Hematopoietic multipotent progenitor cell treated with erythropoietin and hydrocortisone succinate and interleukin-3 and kit ligand, for 17 days (in vitro differentiated cells): ENCODE data around the gene FMN1.

ENCODE experiments used
- DNase-seq: peaks from one replicate; pipeline ENCODE4 v3.0.0-alpha.2; 2015; ENCODE audit warnings: low spot score

Gene FMN1

GRCh38 chr15:33154351-33155166, 40.0 kb downstream of the FMN1 start:
- DNase-seq, result no peak

GRCh38 chr15:33153548-33153947, 41.0 kb downstream of the FMN1 start:
- no peak for DNase-seq

- no peak for DNase-seq
Measured at GRCh38 chr15:33152502-33153109, 41.9 kb downstream of the FMN1 start.

GRCh38 chr15:33150971-33151370, 43.5 kb downstream of the FMN1 start:
- no peak for DNase-seq

GRCh38 chr15:33150431-33150941, 44.0 kb downstream of the FMN1 start:
- DNase-seq, result no peak

GRCh38 chr15:33149919-33150318, 44.6 kb downstream of the FMN1 start:
- no peak for DNase-seq

GRCh38 chr15:33148129-33148751, 46.3 kb downstream of the FMN1 start:
- no peak for DNase-seq

- DNase-seq, result no peak
Measured at GRCh38 chr15:33146051-33146450, 48.5 kb downstream of the FMN1 start.

GRCh38 chr15:33145447-33145846, 49.1 kb downstream of the FMN1 start:
- DNase-seq, result no peak

- DNase-seq, result no peak
Measured at GRCh38 chr15:33142708-33143107, 51.8 kb downstream of the FMN1 start.

GRCh38 chr15:33138000-33138399, 56.5 kb downstream of the FMN1 start:
- DNase-seq, result no peak

GRCh38 chr15:33137101-33137500, 57.4 kb downstream of the FMN1 start:
- DNase-seq, result no peak

GRCh38 chr15:33136353-33136752, 58.2 kb downstream of the FMN1 start:
- no peak for DNase-seq

- no peak for DNase-seq
Measured at GRCh38 chr15:33135355-33135781, 59.1 kb downstream of the FMN1 start.

GRCh38 chr15:33132722-33133345, 61.7 kb downstream of the FMN1 start:
- DNase-seq, result no peak

GRCh38 chr15:33132233-33132580, 62.3 kb downstream of the FMN1 start:
- no peak for DNase-seq

- DNase-seq, result no peak
Measured at GRCh38 chr15:33131552-33132232, 62.8 kb downstream of the FMN1 start.

GRCh38 chr15:33126559-33127290, 67.8 kb downstream of the FMN1 start:
- peak; percentile 15 for DNase-seq

- DNase-seq, result no peak
Measured at GRCh38 chr15:33125894-33126537, 68.5 kb downstream of the FMN1 start.

- no peak for DNase-seq
Measured at GRCh38 chr15:33124811-33125210, 69.7 kb downstream of the FMN1 start.

- DNase-seq, result no peak
Measured at GRCh38 chr15:33124279-33124678, 70.2 kb downstream of the FMN1 start.
